HFFc6 (cell line): ENCODE results near the gene G6PC3. TPM values are rescaled to one million over a fixed set of nuclear protein-coding genes. Genes with fewer than 3 reads are reported as not detected.

Experiments used
- DNase-seq: peaks from one replicate; pipeline ENCODE4 v3.0.0-alpha.2; 2018
- H3K27ac Mint-ChIP-seq: 2 replicates; pipeline ENCODE4 v1.8.0; 2020; ENCODE audit warnings: mild to moderate bottlenecking, mixed read lengths
- H3K27me3 Mint-ChIP-seq: 2 replicates; pipeline ENCODE4 v1.8.0; 2021; ENCODE audit warnings: mild to moderate bottlenecking, moderate library complexity, mixed read lengths; ENCODE audit not compliant: insufficient read depth
- H3K36me3 Mint-ChIP-seq: 2 replicates; pipeline ENCODE4 v1.8.0; 2021; ENCODE audit warnings: low read depth, mixed read lengths
- H3K4me1 Mint-ChIP-seq: 2 replicates; pipeline ENCODE4 v1.8.0; 2020; ENCODE audit warnings: low read depth, mixed read lengths
- H3K4me3 Mint-ChIP-seq: 2 replicates; pipeline ENCODE4 v1.8.0; 2020; ENCODE audit warnings: mild to moderate bottlenecking, moderate library complexity, mixed read lengths
- H3K9me3 Mint-ChIP-seq: 2 replicates; pipeline ENCODE4 v1.8.0; 2020; ENCODE audit warnings: mild to moderate bottlenecking, mixed read lengths
- CTCF ChIP-seq: fragments of 200-600 bp; sonication (generic); IDR thresholded peaks from 2 replicates; pipeline ENCODE4 v1.5.0; 2021; ENCODE audit warnings: antibody characterized with exemption, mild to moderate bottlenecking
- total RNA-seq, 6 experiments: library from RNA; stranded (reverse); fragmentation: NEBNext Ultra II Directional; extraction: Animal tissue kit (Norgen Biotek cat#: 25700); gene quantifications; 2 replicates in 1 of 6; 3 replicates in 5 of 6; pipeline ENCODE4 v1.2.3, GENCODE V29; 2021

The G6PC3 gene
- total RNA-seq, 6 experiments from 2014 or later: 96.6 to 123 (median 113) TPM

- Mint-ChIP-seq H3K4me3 (peak overlapping the region; percentile 45; the same call in 1 of the 2 replicates), H3K9me3 (no peaks in the 10 kb centered on the region), H3K27me3 (peaks cover 4% of the 10 kb centered on the region), H3K27ac (peak overlapping the region; percentile 89), H3K36me3 (peaks cover 24% of the 10 kb centered on the region), H3K4me1 (peaks cover 52% of the 10 kb centered on the region)
- TF ChIP-seq CTCF: no peak
- DNase-seq: no peak
Observed at GRCh38 chr17:44082256-44082927, 11.9 kb downstream of the G6PC3 start.

GRCh38 chr17:44083250-44083849 is 12.8 kb downstream of the G6PC3 start:
- H3K9me3 Mint-ChIP-seq: no peaks in the 10 kb centered on the region
- H3K27ac Mint-ChIP-seq: peak overlapping the region; percentile 89; the same call in 1 of the 2 replicates
- no peak overlapping the region for H3K4me3 Mint-ChIP-seq
- H3K36me3 Mint-ChIP-seq: peaks cover 27% of the 10 kb centered on the region
- peaks cover 4% of the 10 kb centered on the region for H3K27me3 Mint-ChIP-seq
- no peak for DNase-seq
- peak; percentile 63 for TF ChIP-seq CTCF
- peaks cover 62% of the 10 kb centered on the region for H3K4me1 Mint-ChIP-seq

- no peaks in the 10 kb centered on the region for H3K9me3 Mint-ChIP-seq
- peaks cover 68% of the 10 kb centered on the region for H3K4me1 Mint-ChIP-seq
- TF ChIP-seq CTCF: peak; percentile 75
Observed at GRCh38 chr17:44084131-44084538, 13.6 kb downstream of the G6PC3 start.

GRCh38 chr17:44084921-44085320 is 14.4 kb downstream of the G6PC3 start:
- H3K27me3 Mint-ChIP-seq: peaks cover 4% of the 10 kb centered on the region
- no peak for TF ChIP-seq CTCF
- H3K9me3 Mint-ChIP-seq: no peaks in the 10 kb centered on the region
- H3K4me3 Mint-ChIP-seq: no peak overlapping the region
- peaks cover 68% of the 10 kb centered on the region for H3K4me1 Mint-ChIP-seq
- no peak for DNase-seq
- peaks cover 33% of the 10 kb centered on the region for H3K36me3 Mint-ChIP-seq
- H3K27ac Mint-ChIP-seq: peak overlapping the region; percentile 46

More at GRCh38 chr17:44084131-44084538, 13.6 kb downstream of the G6PC3 start:
- peak overlapping the region; percentile 46 for H3K27ac Mint-ChIP-seq
- H3K4me3 Mint-ChIP-seq: no peak overlapping the region
- no peak for DNase-seq
- peaks cover 33% of the 10 kb centered on the region for H3K36me3 Mint-ChIP-seq
- peaks cover 4% of the 10 kb centered on the region for H3K27me3 Mint-ChIP-seq

GRCh38 chr17:44085908-44086307 is 15.4 kb downstream of the G6PC3 start:
- no peak for DNase-seq
- peaks cover 33% of the 10 kb centered on the region for H3K36me3 Mint-ChIP-seq
- H3K4me1 Mint-ChIP-seq: peaks cover 64% of the 10 kb centered on the region
- peaks cover 4% of the 10 kb centered on the region for H3K27me3 Mint-ChIP-seq
- H3K27ac Mint-ChIP-seq: peak overlapping the region; percentile 83
- H3K9me3 Mint-ChIP-seq: no peaks in the 10 kb centered on the region
- TF ChIP-seq CTCF: no peak
- H3K4me3 Mint-ChIP-seq: peak overlapping the region; percentile 30; the same call in 1 of the 2 replicates
